ENCODE data around the gene CELSR2.

- TF ChIP-seq RAD21 (IDR thresholded peaks at IDR 0.05 in 1 of 2, conservative IDR thresholded peaks at IDR 0.05 in 1 of 2; ENCODE audit: low read depth in 2 of 2, low read length in 2 of 2), result no peak
- no peak for TF ChIP-seq CTCF (IDR thresholded peaks at IDR 0.05; ENCODE audit: control extremely low read depth in 1 of 3, insufficient read depth in 1 of 3, low read depth in 1 of 3, low read length in 3 of 3)
- no peak for TF ChIP-seq RXRA (IDR thresholded peaks at IDR 0.05; ENCODE audit: insufficient read depth, low read depth, low read length)
- TF ChIP-seq NRF1 (IDR thresholded peaks at IDR 0.05; ENCODE audit: low read depth, low read length), result no peak
- no peak for TF ChIP-seq NANOG (IDR thresholded peaks at IDR 0.05; ENCODE audit: insufficient read depth, low read depth, low read length, poor library complexity, severe bottlenecking)
- TF ChIP-seq RNF2 (IDR thresholded peaks at IDR 0.05; ENCODE audit: borderline replicate concordance, low read depth, low read length, missing control alignments, poor library complexity, severe bottlenecking), result no peak
- TF ChIP-seq EZH2 (IDR thresholded peaks at IDR 0.05; ENCODE audit: low read depth, low read length, severe bottlenecking), result no peak
- TF ChIP-seq, protein P1, sequence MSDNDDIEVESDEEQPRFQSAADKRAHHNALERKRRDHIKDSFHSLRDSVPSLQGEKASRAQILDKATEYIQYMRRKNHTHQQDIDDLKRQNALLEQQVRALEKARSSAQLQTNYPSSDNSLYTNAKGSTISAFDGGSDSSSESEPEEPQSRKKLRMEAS (IDR thresholded peaks at IDR 0.05), result no peak
- no peak for TF ChIP-seq SUZ12 (IDR thresholded peaks at IDR 0.05; ENCODE audit: low read length)
- no peak for TF ChIP-seq SIN3A (conservative IDR thresholded peaks at IDR 0.05 in 1 of 2, IDR thresholded peaks at IDR 0.05 in 1 of 2; ENCODE audit: low read depth in 1 of 2, low read length in 2 of 2)
- TF ChIP-seq GABPA (IDR thresholded peaks at IDR 0.05; ENCODE audit: borderline replicate concordance, insufficient read depth, low read length), result no peak
- TF ChIP-seq EGR1 (IDR thresholded peaks at IDR 0.05; ENCODE audit: borderline replicate concordance, low read depth, low read length), result no peak
- TF ChIP-seq GTF2F1 (IDR thresholded peaks at IDR 0.05; ENCODE audit: borderline replicate concordance, low read depth, low read length), result no peak
Measured at GRCh38 chr1:109255678-109256077, 6.3 kb downstream of the CELSR2 start.

All from H1 (cell line).